ENCODE results near the gene MXD3.

Gene MXD3

GRCh38 chr5:177339107-177339638 lies 27.5 kb upstream of the MXD3 start:
- DNase-seq: no peak

GRCh38 chr5:177338251-177339106 lies 26.8 kb upstream of the MXD3 start:
- no peak for DNase-seq

- DNase-seq: no peak
Measured at GRCh38 chr5:177336603-177337494, 25.2 kb upstream of the MXD3 start.

- no peak for DNase-seq
Measured at GRCh38 chr5:177336112-177336511, 24.4 kb upstream of the MXD3 start.

GRCh38 chr5:177335701-177336065 lies 24.0 kb upstream of the MXD3 start:
- DNase-seq: no peak

GRCh38 chr5:177334781-177335700 lies 23.3 kb upstream of the MXD3 start:
- no peak for DNase-seq

- DNase-seq: no peak
Measured at GRCh38 chr5:177334155-177334551, 22.5 kb upstream of the MXD3 start.

- no peak for DNase-seq
Measured at GRCh38 chr5:177333420-177334154, 21.9 kb upstream of the MXD3 start.

- DNase-seq: no peak
Measured at GRCh38 chr5:177332896-177333260, 21.2 kb upstream of the MXD3 start.

GRCh38 chr5:177332031-177332895 lies 20.6 kb upstream of the MXD3 start:
- no peak for DNase-seq

- no peak for DNase-seq
Measured at GRCh38 chr5:177330991-177331842, 19.5 kb upstream of the MXD3 start.

GRCh38 chr5:177329883-177330282 lies 18.2 kb upstream of the MXD3 start:
- no peak for DNase-seq

GRCh38 chr5:177328545-177329231 lies 17.0 kb upstream of the MXD3 start:
- DNase-seq: no peak

- DNase-seq: no peak
Measured at GRCh38 chr5:177327539-177328522, 16.1 kb upstream of the MXD3 start.

GRCh38 chr5:177325868-177326381 lies 14.2 kb upstream of the MXD3 start:
- no peak for DNase-seq

GRCh38 chr5:177320879-177321278 lies 9.2 kb upstream of the MXD3 start:
- no peak for DNase-seq

GRCh38 chr5:177319913-177320588 lies 8.4 kb upstream of the MXD3 start:
- no peak for DNase-seq

Data from NCI-H1930 (cell line).